GM23338 (cell line): ENCODE measurements around the gene ARHGEF28. TPM values are rescaled to one million over a fixed set of nuclear protein-coding genes. Genes with fewer than 3 reads are reported as not detected.
A peak's percentile ranks its signal among the peaks of the same experiment; 100 is the strongest.

ENCODE experiments used
- ATAC-seq: fragments of 200-7000 bp; cut with Tn5 transposase; 3 replicates; pipeline ENCODE4 v1.9.1; 2020
- DNase-seq: peaks from one replicate; pipeline ENCODE4 v3.0.0-alpha.2; 2015; ENCODE audit warnings: low spot score
- H2AFZ ChIP-seq: fragments of 200-600 bp; sonication (generic); 2 replicates; pipeline ENCODE4 v1.8.0; 2016; ENCODE audit warnings: antibody characterized with exemption, mild to moderate bottlenecking, moderate library complexity
- H3F3A ChIP-seq: fragments of 200-600 bp; sonication (generic); replicated peaks from 2 replicates; pipeline ENCODE4 v1.8.0; 2017; ENCODE audit warnings: antibody characterized with exemption, mixed run types, low read depth
- H3K27ac ChIP-seq: fragments of 200-600 bp; sonication (generic); 2 replicates; pipeline ENCODE4 v1.6.1; 2016; ENCODE audit warnings: low read depth
- H3K27me3 ChIP-seq: fragments of 200-600 bp; sonication (generic); 2 replicates; pipeline ENCODE4 v1.8.0; 2016; ENCODE audit warnings: mild to moderate bottlenecking, mixed run types, moderate library complexity; ENCODE audit not compliant: insufficient read depth
- H3K36me3 ChIP-seq: fragments of 200-600 bp; sonication (generic); 2 replicates; pipeline ENCODE4 v1.8.0; 2016; ENCODE audit warnings: mild to moderate bottlenecking; ENCODE audit not compliant: insufficient read depth
- H3K4me1 ChIP-seq: fragments of 200-600 bp; sonication (generic); 2 replicates; pipeline ENCODE4 v1.8.0; 2016; ENCODE audit warnings: mild to moderate bottlenecking, moderate library complexity; ENCODE audit not compliant: insufficient read depth
- H3K4me2 ChIP-seq: fragments of 200-600 bp; sonication (generic); 2 replicates; pipeline ENCODE4 v1.7.1; 2017; ENCODE audit warnings: mixed run types
- H3K4me3 ChIP-seq: fragments of 200-600 bp; sonication (generic); 2 replicates; pipeline ENCODE4 v1.6.1; 2016; ENCODE audit warnings: mixed run types
- H3K79me2 ChIP-seq: fragments of 200-600 bp; sonication (generic); replicated peaks from 2 replicates; pipeline ENCODE4 v1.8.0; 2017; ENCODE audit warnings: mild to moderate bottlenecking; ENCODE audit not compliant: insufficient read depth
- H3K9me2 ChIP-seq: fragments of 200-600 bp; sonication (generic); 2 replicates; pipeline ENCODE4 v1.8.0; 2017; ENCODE audit not compliant: insufficient read depth
- H4K20me1 ChIP-seq: fragments of 200-600 bp; sonication (generic); replicated peaks from 2 replicates; pipeline ENCODE4 v1.8.0; 2017; ENCODE audit warnings: mild to moderate bottlenecking; ENCODE audit not compliant: insufficient read depth
- H3K27ac Mint-ChIP-seq: 2 replicates; pipeline ENCODE4 v1.8.0; 2020; ENCODE audit warnings: inconsistent platforms, mild to moderate bottlenecking, moderate library complexity, mixed read lengths
- H3K27me3 Mint-ChIP-seq: 3 replicates; pipeline ENCODE4 v1.8.0; 2022; ENCODE audit warnings: low read depth, mild to moderate bottlenecking, moderate library complexity, mixed read lengths, inconsistent platforms; ENCODE audit not compliant: insufficient read depth, poor library complexity
- H3K36me3 Mint-ChIP-seq: 3 replicates; pipeline ENCODE4 v1.8.0; 2021; ENCODE audit warnings: low read depth, mild to moderate bottlenecking, inconsistent platforms, moderate library complexity, mixed read lengths
- H3K4me1 Mint-ChIP-seq: 3 replicates; pipeline ENCODE4 v1.8.0; 2020; ENCODE audit warnings: mild to moderate bottlenecking, inconsistent platforms, mixed read lengths
- H3K4me3 Mint-ChIP-seq: 3 replicates; pipeline ENCODE4 v1.8.0; 2021; ENCODE audit warnings: moderate library complexity, mild to moderate bottlenecking, inconsistent platforms, mixed read lengths
- H3K9me3 Mint-ChIP-seq: 3 replicates; pipeline ENCODE4 v1.8.0; 2020; ENCODE audit warnings: moderate library complexity, mild to moderate bottlenecking, inconsistent platforms, mixed read lengths
- CREB1 ChIP-seq: fragments of 250-450 bp; sonication (Bioruptor Pico); IDR thresholded peaks from 2 replicates; pipeline ENCODE4 v1.5.0; 2020; ENCODE audit warnings: low read depth, mild to moderate bottlenecking, moderate library complexity
- EZH2 ChIP-seq: fragments of 200-600 bp; sonication (generic); IDR thresholded peaks from one replicate; pipeline ENCODE4 v1.8.0; 2017; ENCODE audit warnings: antibody characterized with exemption, mild to moderate bottlenecking, low read depth; ENCODE audit not compliant: unreplicated experiment
- EZH2phosphoT487 ChIP-seq: fragments of 200-600 bp; sonication (generic); IDR thresholded peaks from one replicate; pipeline ENCODE4 v1.8.1; 2018; ENCODE audit warnings: antibody characterized with exemption; ENCODE audit not compliant: unreplicated experiment
- JUNB ChIP-seq: IDR thresholded peaks from one replicate; pipeline ENCODE4 v1.6.1; 2016; ENCODE audit warnings: antibody characterized with exemption; ENCODE audit not compliant: unreplicated experiment
- NANOG ChIP-seq: IDR thresholded peaks from 2 replicates; pipeline ENCODE4 v1.6.1; 2016; ENCODE audit warnings: antibody characterized with exemption, borderline replicate concordance
- POLR2AphosphoS5 ChIP-seq: IDR thresholded peaks from 2 replicates; pipeline ENCODE4 v1.6.1; 2016; ENCODE audit warnings: antibody characterized with exemption, low read depth
- STAT1 ChIP-seq: IDR thresholded peaks from one replicate; pipeline ENCODE4 v1.6.1; 2016; ENCODE audit warnings: antibody characterized with exemption; ENCODE audit not compliant: unreplicated experiment
- ZNF114 ChIP-seq: fragments of 250-450 bp; sonication (Bioruptor Pico); IDR thresholded peaks from 2 replicates; pipeline ENCODE4 v1.5.0; 2020; ENCODE audit warnings: mild to moderate bottlenecking, moderate library complexity
- ZNF331 ChIP-seq: fragments of 250-450 bp; sonication (Bioruptor Pico); IDR thresholded peaks from 2 replicates; pipeline ENCODE4 v1.5.0; 2020; ENCODE audit warnings: low read depth, mild to moderate bottlenecking, moderate library complexity
- polyA plus RNA-seq: library from polyadenylated mRNA; unstranded; fragments of >200 nt; fragmentation: Nextera tagmentation; extraction: Ambion mirVana; gene quantifications from 2 replicates; pipeline ENCODE4 v1.2.1, GENCODE V29; 2016
- total RNA-seq: library from RNA; depleted of rRNA; stranded (reverse); fragments of >200 nt; shearing (Covaris generic); gene quantifications from 2 replicates; pipeline ENCODE4 v1.2.3, GENCODE V29; 2014
- TF ChIP-seq, protein P1 (sequence below): IDR thresholded peaks from one replicate; pipeline ENCODE4 v1.6.1; 2018; ENCODE audit warnings: antibody characterized with exemption; ENCODE audit not compliant: unreplicated experiment
- TF ChIP-seq, protein P2 (sequence below), 2 experiments: fragments of 200-600 bp in 1 of 2; sonication (generic) in 1 of 2; conservative IDR thresholded peaks; 2 replicates each; pipeline versions ENCODE4 v1.5.1 to v1.6.1; 2016 to 2017; ENCODE audit warnings: antibody characterized with exemption in 2 of 2, low read depth in 2 of 2, mild to moderate bottlenecking in 2 of 2, moderate library complexity in 1 of 2
- TF ChIP-seq, protein P3 (sequence below): fragments of 250-450 bp; sonication (Bioruptor Pico); IDR thresholded peaks from 2 replicates; pipeline ENCODE4 v1.5.0; 2020; ENCODE audit warnings: mild to moderate bottlenecking, moderate library complexity
- TF ChIP-seq, protein P4 (sequence below): IDR thresholded peaks from 2 replicates; pipeline ENCODE4 v1.6.1; 2016; ENCODE audit warnings: antibody characterized with exemption

The ARHGEF28 gene
- total and polyA plus RNA-seq, 2 experiments from 2014 or later = 0.39 to 1.0 TPM

DNA sequence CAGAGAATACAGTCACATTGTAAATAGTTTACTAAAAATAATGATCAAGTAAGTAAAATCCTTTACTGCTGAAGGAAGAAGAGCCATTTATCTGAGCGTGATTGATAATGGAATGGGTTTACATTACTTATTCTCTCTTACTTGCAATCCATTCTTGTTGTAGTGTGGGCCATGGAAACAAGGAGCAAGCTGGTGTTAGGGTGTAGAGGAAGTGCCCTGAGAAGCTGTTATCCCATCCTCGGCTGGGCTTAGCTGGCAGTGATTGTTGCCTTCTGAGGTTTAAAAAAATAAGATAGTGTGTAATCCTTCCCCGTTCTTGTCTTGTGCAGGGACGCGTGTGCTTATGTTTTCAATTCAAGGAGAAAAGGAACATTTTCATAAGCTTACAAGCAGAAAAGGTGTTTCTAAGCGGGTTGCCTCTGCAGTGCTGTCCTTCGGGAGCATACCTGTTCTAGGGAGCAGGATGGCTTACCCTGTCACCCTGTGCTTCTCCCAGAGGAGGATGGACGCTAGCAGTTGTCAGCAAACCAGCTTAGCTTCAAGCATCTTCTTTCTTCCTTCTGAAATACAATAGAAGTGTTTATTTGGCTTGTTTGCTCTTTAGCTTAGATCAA, 188.3 kb downstream of the ARHGEF28 start:
- ATAC-seq = peak; percentile 46; the same call in 2 of the 3 replicates

More for the DNA sequence above, 188.3 kb downstream of the ARHGEF28 start:
- Histone ChIP-seq H3K4me3 (no peak overlapping the region), H3K4me1 (peaks cover 12% of the 10 kb centered on the region; the same call in 1 of the 2 replicates), H3K27ac (no peak overlapping the region), H3F3A (no peaks in the 10 kb centered on the region), H3K4me2 (no peak overlapping the region), H3K79me2 (no peaks in the 10 kb centered on the region), H3K36me3 (no peaks in the 10 kb centered on the region), H4K20me1 (no peaks in the 10 kb centered on the region), H2AFZ (peak overlapping the region; percentile 61; the same call in 1 of the 2 replicates), H3K9me2 (no peaks in the 10 kb centered on the region), H3K27me3 (no peaks in the 10 kb centered on the region)
- Mint-ChIP-seq H3K4me1 (peaks cover 20% of the 10 kb centered on the region), H3K27me3 (no peaks in the 10 kb centered on the region), H3K9me3 (no peaks in the 10 kb centered on the region), H3K27ac (no peak overlapping the region), H3K4me3 (no peak overlapping the region), H3K36me3 (no peaks in the 10 kb centered on the region)
- no peak for DNase-seq
- TF ChIP-seq NANOG (no peak), EZH2 (no peak), JUNB (no peak), ZNF331 (CRISPR knock-in tag) (no peak), STAT1 (no peak), CREB1 (no peak), POLR2AphosphoS5 (no peak), EZH2phosphoT487 (no peak), ZNF114 (CRISPR knock-in tag) (no peak)
- TF ChIP-seq, protein P1, sequence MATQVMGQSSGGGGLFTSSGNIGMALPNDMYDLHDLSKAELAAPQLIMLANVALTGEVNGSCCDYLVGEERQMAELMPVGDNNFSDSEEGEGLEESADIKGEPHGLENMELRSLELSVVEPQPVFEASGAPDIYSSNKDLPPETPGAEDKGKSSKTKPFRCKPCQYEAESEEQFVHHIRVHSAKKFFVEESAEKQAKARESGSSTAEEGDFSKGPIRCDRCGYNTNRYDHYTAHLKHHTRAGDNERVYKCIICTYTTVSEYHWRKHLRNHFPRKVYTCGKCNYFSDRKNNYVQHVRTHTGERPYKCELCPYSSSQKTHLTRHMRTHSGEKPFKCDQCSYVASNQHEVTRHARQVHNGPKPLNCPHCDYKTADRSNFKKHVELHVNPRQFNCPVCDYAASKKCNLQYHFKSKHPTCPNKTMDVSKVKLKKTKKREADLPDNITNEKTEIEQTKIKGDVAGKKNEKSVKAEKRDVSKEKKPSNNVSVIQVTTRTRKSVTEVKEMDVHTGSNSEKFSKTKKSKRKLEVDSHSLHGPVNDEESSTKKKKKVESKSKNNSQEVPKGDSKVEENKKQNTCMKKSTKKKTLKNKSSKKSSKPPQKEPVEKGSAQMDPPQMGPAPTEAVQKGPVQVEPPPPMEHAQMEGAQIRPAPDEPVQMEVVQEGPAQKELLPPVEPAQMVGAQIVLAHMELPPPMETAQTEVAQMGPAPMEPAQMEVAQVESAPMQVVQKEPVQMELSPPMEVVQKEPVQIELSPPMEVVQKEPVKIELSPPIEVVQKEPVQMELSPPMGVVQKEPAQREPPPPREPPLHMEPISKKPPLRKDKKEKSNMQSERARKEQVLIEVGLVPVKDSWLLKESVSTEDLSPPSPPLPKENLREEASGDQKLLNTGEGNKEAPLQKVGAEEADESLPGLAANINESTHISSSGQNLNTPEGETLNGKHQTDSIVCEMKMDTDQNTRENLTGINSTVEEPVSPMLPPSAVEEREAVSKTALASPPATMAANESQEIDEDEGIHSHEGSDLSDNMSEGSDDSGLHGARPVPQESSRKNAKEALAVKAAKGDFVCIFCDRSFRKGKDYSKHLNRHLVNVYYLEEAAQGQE = no peak
- TF ChIP-seq, protein P2, sequence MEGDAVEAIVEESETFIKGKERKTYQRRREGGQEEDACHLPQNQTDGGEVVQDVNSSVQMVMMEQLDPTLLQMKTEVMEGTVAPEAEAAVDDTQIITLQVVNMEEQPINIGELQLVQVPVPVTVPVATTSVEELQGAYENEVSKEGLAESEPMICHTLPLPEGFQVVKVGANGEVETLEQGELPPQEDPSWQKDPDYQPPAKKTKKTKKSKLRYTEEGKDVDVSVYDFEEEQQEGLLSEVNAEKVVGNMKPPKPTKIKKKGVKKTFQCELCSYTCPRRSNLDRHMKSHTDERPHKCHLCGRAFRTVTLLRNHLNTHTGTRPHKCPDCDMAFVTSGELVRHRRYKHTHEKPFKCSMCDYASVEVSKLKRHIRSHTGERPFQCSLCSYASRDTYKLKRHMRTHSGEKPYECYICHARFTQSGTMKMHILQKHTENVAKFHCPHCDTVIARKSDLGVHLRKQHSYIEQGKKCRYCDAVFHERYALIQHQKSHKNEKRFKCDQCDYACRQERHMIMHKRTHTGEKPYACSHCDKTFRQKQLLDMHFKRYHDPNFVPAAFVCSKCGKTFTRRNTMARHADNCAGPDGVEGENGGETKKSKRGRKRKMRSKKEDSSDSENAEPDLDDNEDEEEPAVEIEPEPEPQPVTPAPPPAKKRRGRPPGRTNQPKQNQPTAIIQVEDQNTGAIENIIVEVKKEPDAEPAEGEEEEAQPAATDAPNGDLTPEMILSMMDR (conservative IDR thresholded peaks at IDR 0.05; ENCODE audit: low read depth in 2 of 2) = no peak
- TF ChIP-seq, protein P3, sequence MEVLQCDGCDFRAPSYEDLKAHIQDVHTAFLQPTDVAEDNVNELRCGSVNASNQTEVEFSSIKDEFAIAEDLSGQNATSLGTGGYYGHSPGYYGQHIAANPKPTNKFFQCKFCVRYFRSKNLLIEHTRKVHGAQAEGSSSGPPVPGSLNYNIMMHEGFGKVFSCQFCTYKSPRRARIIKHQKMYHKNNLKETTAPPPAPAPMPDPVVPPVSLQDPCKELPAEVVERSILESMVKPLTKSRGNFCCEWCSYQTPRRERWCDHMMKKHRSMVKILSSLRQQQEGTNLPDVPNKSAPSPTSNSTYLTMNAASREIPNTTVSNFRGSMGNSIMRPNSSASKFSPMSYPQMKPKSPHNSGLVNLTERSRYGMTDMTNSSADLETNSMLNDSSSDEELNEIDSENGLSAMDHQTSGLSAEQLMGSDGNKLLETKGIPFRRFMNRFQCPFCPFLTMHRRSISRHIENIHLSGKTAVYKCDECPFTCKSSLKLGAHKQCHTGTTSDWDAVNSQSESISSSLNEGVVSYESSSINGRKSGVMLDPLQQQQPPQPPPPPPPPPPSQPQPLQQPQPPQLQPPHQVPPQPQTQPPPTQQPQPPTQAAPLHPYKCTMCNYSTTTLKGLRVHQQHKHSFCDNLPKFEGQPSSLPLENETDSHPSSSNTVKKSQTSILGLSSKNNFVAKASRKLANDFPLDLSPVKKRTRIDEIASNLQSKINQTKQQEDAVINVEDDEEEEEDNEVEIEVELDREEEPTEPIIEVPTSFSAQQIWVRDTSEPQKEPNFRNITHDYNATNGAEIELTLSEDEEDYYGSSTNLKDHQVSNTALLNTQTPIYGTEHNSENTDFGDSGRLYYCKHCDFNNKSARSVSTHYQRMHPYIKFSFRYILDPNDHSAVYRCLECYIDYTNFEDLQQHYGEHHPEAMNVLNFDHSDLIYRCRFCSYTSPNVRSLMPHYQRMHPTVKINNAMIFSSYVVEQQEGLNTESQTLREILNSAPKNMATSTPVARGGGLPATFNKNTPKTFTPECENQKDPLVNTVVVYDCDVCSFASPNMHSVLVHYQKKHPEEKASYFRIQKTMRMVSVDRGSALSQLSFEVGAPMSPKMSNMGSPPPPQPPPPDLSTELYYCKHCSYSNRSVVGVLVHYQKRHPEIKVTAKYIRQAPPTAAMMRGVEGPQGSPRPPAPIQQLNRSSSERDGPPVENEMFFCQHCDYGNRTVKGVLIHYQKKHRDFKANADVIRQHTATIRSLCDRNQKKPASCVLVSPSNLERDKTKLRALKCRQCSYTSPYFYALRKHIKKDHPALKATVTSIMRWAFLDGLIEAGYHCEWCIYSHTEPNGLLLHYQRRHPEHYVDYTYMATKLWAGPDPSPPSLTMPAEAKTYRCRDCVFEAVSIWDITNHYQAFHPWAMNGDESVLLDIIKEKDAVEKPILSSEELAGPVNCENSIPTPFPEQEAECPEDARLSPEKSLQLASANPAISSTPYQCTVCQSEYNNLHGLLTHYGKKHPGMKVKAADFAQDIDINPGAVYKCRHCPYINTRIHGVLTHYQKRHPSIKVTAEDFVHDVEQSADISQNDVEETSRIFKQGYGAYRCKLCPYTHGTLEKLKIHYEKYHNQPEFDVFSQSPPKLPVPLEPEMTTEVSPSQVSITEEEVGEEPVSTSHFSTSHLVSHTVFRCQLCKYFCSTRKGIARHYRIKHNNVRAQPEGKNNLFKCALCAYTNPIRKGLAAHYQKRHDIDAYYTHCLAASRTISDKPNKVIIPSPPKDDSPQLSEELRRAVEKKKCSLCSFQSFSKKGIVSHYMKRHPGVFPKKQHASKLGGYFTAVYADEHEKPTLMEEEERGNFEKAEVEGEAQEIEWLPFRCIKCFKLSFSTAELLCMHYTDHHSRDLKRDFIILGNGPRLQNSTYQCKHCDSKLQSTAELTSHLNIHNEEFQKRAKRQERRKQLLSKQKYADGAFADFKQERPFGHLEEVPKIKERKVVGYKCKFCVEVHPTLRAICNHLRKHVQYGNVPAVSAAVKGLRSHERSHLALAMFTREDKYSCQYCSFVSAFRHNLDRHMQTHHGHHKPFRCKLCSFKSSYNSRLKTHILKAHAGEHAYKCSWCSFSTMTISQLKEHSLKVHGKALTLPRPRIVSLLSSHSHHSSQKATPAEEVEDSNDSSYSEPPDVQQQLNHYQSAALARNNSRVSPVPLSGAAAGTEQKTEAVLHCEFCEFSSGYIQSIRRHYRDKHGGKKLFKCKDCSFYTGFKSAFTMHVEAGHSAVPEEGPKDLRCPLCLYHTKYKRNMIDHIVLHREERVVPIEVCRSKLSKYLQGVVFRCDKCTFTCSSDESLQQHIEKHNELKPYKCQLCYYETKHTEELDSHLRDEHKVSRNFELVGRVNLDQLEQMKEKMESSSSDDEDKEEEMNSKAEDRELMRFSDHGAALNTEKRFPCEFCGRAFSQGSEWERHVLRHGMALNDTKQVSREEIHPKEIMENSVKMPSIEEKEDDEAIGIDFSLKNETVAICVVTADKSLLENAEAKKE (CRISPR knock-in tag) = no peak
- TF ChIP-seq, protein P4, sequence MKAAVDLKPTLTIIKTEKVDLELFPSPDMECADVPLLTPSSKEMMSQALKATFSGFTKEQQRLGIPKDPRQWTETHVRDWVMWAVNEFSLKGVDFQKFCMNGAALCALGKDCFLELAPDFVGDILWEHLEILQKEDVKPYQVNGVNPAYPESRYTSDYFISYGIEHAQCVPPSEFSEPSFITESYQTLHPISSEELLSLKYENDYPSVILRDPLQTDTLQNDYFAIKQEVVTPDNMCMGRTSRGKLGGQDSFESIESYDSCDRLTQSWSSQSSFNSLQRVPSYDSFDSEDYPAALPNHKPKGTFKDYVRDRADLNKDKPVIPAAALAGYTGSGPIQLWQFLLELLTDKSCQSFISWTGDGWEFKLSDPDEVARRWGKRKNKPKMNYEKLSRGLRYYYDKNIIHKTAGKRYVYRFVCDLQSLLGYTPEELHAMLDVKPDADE = no peak
